GM21576 (cell line): ENCODE results near the gene PRKN.
A peak's percentile ranks its signal among the peaks of the same experiment; 100 is the strongest.

Source experiments
- ATAC-seq: cut with Tn5 transposase; IDR thresholded peaks from one replicate; pipeline ENCODE4 v1.9.1; 2021; ENCODE audit warnings: mild to moderate bottlenecking, moderate library complexity; ENCODE audit not compliant: unreplicated experiment

Gene PRKN

GRCh38 chr6:161590961-161591627, 1136.5 kb downstream of the PRKN start:
- no peak for ATAC-seq

DNA sequence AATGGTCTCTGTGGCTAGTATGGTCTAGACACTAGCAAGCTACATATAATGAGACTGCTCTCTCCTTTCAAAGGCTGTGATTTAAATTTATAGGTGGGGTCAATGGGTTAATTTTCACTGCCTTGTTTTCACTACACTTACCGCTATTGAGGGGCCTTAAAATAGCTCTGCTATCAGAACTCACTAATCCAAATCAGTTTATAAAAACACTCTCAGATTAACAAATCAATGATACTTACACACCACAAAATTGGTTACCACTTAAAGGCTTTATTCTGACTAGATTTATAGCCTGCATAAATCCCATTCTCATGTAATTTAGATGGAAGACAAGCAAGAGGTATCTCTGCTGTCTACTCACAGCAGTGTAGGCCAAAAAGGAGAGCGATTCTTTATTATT, 1140.7 kb downstream of the PRKN start:
- no peak for ATAC-seq

- ATAC-seq = no peak
Observed at GRCh38 chr6:161584621-161585340, 1142.8 kb downstream of the PRKN start.

- ATAC-seq = no peak
Observed at GRCh38 chr6:161584051-161584450, 1143.5 kb downstream of the PRKN start.

- ATAC-seq = no peak
Observed at GRCh38 chr6:161583584-161583983, 1144.0 kb downstream of the PRKN start.

- no peak for ATAC-seq
Observed at GRCh38 chr6:161578478-161578877, 1149.1 kb downstream of the PRKN start.

DNA sequence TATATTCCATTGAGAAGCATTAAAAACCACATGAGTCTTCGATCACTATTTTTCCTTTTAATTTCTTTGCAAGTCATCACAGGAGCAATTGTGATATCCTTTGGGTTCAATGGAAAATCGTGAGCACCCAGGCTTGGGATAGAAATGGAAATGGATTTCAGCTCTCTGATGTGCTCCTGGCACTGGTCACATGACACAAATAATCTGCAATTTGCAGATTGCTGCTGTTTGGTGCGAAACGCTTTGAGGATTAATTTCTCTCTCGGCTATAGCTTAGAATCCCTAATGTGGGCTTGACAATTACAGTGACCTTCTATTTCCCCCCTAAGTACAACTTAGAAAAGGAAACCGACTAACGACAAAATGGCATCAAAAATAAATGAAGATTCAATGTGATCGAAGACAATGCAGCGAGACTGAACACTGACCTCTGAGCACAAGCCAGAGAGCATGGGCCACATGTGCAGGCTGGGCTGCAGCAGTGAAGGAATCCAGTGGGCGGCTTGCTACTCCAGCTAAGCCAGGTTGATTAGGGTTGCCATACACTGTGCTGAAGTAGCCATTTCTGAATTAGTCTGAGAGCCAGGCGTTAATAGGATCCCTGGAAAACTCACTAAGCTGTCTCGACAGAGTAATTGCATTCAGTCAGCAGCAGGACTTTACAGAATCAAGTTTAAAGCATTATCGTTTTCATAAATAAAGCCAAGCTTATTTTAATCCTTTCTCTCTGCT, 1151.9 kb downstream of the PRKN start:
- no peak for ATAC-seq

DNA sequence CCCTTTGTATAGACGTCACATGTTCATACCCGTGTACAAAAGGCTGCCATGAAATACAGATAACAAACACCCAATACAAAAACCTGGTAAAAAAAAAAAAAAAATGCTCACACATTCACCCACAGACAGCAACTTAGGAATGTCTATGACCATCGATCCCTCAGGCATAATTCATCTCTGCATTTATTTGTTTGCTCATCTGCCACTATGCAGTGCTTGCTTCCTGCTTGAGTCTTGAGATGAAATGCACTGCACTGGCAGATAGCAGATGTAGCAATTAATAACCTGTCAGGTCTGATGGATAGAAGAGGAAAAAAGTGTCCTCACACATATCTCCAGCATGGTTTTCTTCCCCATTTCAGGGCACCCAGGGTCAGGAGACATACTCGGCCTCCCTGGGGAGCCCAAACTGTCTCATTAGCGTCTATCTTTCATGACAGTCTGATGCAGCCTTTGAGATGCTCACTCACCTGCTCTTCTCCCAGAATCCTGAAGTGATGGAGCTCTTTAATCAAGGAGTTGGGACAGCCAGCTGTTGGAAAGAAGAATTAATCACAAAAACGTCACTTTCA, 1158.6 kb downstream of the PRKN start:
- ATAC-seq = no peak

- ATAC-seq = no peak
Observed at GRCh38 chr6:161564952-161565351, 1162.6 kb downstream of the PRKN start.

GRCh38 chr6:161561908-161562307, 1165.7 kb downstream of the PRKN start:
- no peak for ATAC-seq

DNA sequence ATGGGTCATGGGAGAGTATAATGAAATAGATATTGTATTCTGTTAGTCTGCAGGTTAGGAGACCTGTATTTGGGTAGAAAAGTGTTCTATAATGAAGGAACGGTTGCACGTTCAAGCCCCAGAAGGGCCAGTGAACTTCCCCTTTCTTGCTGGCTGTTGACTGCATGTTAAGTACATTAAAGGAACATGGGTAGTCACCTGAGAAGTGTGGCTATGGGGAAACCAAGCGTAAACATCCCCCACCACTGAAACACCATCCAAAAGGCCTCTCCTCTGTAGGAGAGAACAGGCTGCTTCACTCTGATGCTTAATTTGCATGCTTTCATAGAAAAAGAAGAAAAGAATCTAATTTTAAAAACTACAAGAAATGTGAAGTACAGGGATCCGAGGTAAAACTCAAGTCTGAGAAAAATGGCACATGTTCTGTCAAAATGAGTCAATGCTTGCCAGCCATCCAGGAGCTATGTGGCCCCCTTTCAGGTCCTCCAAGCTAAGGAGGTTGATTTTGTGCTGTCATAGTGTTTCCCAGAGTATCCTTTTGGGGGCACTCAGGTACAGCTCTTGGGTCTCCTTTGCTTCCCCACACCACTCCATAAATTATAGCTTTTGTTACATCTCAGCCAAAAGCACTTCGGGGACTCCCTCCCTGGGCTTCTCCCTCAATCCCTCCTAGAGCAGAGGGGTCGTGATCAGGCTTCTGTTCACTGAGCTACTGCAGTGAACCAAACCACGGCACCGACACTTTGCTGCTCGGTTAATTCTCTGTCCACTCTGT, 1170.0 kb downstream of the PRKN start:
- ATAC-seq = no peak

- ATAC-seq = no peak
Observed at GRCh38 chr6:161554883-161555282, 1172.7 kb downstream of the PRKN start.

DNA sequence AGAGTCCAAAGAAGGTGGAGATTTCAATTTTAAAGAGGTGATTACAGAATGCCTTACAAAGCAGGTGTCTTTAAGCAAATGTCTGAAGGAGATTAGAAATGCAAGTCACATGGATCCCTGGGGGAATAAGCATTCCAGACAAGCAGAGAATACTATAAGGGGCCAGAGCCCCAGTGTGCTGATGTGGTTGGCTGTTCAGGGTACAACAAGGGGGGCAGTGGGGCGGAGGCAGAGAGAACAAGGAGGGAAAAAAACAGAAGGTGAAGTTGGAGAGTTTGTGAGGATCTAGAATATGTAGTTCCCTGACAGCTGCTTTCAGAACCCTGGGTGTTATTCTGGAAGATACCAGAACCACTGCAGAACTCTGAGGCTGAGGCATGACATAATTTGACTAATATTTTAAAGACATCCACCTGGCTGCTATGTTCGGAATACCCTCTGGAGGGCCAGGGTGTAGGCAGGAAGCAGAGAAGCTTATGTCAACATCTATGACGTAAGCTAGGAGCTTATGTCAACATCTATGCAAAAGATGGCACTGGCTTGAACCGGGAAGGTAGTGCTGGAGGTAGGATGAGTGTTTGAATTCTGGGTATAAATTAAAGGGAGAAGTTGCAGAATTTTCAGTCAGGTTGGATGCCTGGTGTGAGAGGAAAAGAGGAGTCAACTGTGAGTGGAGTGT, 1177.5 kb downstream of the PRKN start:
- no peak for ATAC-seq

- ATAC-seq = no peak
Observed at GRCh38 chr6:161548713-161549296, 1178.8 kb downstream of the PRKN start.

- ATAC-seq = no peak
Observed at GRCh38 chr6:161547617-161548016, 1179.9 kb downstream of the PRKN start.

DNA sequence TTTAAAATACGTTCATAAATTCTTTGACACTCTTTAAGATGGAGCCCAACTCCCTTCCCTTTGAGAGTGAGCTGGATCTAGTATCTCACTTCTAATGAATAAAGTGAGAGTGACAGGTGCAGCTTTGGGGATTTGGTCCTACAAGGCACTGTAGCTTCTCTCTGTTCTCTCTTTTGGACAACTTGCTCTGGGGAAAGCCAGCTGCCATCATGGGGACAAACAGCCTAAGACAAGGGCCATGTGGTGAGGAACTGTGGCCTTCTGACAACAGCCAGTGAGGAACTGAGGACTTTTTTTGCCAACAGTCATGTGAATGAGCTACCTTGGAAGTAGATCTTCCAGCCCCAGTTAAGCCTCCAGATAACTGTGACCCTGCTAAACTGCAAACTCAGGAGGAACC, 1180.9 kb downstream of the PRKN start:
- ATAC-seq = no peak

- ATAC-seq = no peak
Observed at GRCh38 chr6:161545741-161546140, 1181.8 kb downstream of the PRKN start.

DNA sequence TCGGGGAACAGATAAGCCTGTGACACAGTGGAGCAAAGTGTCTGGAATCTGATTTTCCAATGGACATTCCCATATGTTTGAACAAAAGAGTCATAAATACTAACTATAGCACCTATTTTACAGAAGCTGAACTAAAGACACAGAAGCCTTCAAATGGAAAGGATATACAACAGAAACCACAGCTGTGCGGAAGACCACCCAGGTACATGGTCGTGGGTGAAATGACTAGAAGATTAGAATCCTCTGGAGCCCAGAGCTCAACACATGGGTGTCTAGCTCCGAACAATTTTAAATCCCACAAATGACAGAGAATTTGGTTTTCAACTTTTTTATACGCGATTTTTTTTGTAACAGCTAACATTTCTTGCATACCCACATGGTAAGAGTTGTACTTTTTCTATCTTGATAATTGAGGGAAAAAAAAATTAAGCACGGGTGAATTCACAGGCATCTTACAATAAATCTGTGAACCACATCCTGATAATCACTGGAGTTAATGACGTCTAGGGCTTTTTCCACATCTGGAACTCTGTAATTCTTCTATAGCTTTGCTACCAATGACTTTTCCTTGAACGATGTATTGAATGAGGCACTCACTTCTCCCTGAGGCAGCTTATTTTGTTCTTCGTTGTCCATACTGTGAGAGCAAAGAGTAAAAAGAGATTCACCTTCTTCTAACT, 1182.6 kb downstream of the PRKN start:
- ATAC-seq = no peak

DNA sequence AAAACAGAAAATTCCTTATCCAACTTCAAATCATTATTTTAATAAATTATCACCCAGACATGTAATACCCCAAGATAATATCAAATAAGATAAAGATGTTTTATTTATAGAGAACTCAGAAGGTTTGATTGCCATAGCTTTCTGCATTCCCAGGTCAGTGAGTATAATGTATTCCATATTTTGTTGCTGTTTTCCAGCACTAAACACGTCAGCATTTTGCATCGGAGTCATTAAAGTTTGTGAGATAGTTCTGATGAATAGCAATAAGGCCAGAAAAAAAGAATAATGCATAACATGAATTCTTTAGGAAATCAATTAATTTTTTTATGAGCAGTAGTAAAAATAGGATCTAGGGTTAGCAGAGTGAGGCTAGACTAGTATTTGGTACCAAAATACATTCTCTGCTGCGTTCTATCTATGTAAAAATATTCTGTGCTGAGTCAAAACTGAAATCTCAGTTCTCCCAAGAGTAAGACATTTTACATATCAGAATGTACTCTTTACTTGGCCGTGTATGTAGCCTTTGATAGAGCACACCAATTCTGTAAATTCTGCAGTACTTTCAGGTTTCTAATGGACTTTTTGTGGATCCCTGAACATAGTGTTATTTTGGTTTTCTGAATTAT, 1183.8 kb downstream of the PRKN start:
- peak; percentile 87 for ATAC-seq
